ENCODE results near the gene EML2. TPM values are rescaled to one million over a fixed set of nuclear protein-coding genes. Genes with fewer than 3 reads are reported as not detected.

EML2 gene, protein sequence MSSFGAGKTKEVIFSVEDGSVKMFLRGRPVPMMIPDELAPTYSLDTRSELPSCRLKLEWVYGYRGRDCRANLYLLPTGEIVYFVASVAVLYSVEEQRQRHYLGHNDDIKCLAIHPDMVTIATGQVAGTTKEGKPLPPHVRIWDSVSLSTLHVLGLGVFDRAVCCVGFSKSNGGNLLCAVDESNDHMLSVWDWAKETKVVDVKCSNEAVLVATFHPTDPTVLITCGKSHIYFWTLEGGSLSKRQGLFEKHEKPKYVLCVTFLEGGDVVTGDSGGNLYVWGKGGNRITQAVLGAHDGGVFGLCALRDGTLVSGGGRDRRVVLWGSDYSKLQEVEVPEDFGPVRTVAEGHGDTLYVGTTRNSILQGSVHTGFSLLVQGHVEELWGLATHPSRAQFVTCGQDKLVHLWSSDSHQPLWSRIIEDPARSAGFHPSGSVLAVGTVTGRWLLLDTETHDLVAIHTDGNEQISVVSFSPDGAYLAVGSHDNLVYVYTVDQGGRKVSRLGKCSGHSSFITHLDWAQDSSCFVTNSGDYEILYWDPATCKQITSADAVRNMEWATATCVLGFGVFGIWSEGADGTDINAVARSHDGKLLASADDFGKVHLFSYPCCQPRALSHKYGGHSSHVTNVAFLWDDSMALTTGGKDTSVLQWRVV
- total RNA-seq, result 55.1 TPM

DNA sequence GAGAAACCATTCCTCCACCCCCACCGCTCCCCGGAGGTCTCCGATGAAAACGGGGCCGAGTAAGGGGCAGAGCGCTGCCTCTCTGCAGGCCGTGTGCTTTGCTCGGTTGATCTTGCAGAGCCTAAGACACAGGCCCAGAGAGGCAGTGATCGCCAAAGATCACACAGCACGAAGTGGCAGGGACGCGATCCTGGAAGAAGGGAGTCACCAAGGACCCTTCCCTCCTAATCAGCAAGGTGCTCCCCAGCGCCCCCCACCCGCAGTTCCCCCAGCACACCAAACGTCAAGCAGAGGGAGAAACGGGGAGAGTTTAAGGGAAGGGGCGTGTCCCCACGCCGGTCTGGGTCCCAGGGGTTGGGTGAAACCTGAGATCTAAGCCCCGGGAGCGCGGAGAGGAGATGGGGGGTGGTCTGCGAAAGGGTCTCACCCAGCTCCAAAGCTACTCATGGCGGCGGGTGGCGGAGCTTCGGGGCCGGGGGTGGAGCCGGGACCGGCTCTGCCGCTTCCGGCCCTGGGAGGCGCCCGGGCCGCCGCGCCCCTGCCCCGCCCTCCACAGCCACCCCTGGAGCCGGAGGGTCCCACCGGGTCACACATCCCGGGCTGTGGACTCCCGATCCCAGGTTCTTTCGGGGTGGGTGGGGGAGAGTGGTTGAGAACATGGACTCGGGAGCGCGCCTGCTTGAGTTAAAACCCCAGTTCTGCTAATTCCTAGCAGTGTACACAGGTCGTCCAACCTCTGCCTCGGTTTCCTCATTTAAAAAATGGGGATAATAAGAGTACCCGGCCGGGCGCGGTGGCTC, at the start of gene EML2:
Gene EML2, minus strand, starts transcription at position 468 of the 800 bp plus-strand sequence. Its CDS starts 21 bp downstream, at position 447.

DNA sequence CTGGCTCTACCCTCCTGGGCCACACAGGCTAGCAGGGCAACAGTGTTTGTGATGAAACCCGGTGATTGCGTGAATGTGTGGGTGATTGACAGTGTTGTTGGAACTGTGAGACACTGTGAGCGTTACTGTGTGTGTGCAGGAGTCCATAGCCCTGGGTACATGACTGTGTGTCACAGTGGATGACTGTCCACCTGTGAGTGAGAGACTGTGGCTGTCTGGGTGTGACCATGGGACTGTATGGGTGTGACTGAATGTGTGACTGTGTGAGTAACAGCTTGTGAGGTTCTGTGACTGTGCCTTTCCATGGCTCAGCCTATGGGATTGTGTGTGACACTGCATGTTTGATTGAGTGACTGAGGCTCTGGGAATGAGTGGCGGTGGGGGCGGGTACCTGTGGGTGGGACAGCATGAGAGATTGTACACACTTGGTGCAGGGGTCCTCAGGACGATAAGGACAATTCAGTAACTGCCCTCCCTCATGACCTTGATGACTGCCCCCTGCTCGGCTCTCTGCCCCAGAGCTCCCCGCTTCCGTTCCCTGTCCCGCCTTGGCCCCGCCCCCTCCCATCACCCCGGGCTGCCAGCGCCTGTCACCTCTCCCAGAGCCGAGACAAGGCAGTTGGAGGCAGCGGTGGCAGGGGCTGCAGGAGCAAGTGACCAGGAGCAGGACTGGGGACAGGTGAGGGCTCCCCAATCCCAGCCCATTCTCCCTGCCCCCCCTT, 28.6 kb upstream of the EML2 start, which contains the start of gene GIPR:
Gene GIPR, plus strand, starts transcription at position 602 of the 722 bp plus-strand sequence. CDS start 1,300 bp downstream, outside the sequence.

DNA sequence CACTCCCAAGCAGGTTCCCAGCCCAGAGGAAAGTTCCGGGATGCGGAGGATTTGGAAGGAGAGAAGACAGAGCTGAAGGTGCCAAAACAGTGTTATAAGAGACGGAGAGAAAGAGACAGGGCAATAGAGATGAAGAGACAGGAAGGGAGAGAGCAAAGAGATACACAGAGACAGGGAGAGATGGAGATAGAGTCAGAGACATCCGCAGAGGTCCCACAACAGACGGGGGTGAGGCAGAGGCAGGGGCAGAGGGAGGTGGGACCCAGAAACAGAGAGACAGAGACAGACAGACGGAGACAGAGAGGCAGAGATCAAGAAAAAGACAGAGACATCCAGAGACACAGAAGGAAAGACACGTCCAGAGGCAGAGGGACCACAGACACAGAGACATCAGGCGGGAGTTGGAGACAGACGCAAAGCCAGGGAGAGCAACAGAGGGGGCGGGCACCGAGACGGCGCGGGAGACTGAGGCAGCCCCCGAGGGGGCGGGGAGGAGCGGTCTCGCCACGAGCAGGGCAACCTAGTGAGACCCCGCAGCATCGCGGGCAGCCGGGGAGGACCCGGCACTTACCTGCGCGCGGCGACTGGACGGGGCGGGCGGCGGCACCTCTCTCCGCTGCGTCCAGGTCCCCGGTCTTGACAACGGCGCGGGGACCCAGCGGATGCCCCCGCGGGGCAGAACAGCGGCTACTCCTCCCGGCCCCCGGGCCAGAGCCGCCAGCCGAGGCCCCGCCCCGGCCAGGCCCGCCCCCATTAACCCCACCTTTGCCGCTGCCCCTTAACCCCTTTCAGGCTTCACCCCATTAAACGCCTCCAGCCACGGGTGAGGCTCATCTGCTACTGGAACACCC, 37.4 kb downstream of the EML2 start, which contains the start of gene GPR4:
Gene GPR4, minus strand, starts transcription at position 689 of the 851 bp plus-strand sequence. CDS start 10,346 bp downstream, outside the sequence.

DNA sequence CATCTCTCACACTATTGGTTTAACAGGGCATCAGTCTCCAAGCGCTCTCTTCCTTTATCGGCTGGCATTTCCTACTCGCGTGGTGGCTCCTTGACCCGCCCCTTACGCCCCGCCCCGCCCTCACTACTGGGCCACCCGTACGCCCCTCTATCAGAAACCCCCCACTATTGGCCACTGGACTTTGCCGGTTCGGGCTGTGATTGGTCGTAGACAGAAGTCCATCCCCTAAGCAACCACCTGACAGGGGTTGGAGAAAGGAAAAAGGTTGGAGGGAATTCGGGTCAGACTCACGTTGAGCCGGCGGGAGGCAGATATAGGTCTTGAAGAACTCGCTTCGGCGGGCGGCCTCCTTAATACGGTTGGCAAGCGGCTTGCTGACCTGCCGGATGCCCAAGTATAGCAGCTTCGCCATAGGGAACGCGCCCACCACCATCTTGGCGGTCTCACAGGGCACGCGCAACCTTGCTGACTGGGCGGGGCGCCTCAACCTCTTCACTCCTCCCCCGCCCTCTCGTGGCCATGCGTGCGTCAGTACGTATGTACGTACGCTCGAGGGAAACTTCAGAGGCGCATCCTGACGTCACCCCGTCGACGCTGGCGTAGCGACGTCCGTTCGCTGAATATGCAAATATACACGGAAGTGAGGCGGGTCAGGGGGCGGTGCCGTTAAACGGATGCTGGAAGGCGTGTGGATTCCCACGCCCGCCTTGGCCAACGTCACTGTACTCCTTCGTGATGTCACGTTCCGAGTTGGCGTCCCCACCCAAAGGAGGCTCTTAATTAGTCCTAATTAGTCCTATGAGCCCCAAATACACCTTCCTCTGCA, 54.7 kb downstream of the EML2 start, which contains the start of gene OPA3:
Gene OPA3, minus strand, starts transcription at position 471 of the 826 bp plus-strand sequence. Its CDS starts 38 bp downstream, at position 433.

Small RNA genes within 50 kb of the gene (small RNA-seq; reads per million reads assigned to genes)
- gene MIR642A (ENCODE audit: low replicate concordance), result not detected
- not detected for gene RN7SL836P (ENCODE audit: low replicate concordance)

Other genes with a start within 250 kb of the EML2 start
- 0.31 TPM for gene PPP1R13L, start 234.3 kb downstream of the EML2 start, total RNA-seq
- 3.8 TPM for gene POLR1G, start 232.8 kb downstream of the EML2 start, total RNA-seq
- gene ERCC1, start 215.5 kb downstream of the EML2 start, total RNA-seq, result 64.8 TPM
- gene FOSB, start 171.4 kb downstream of the EML2 start, total RNA-seq, result 1.3 TPM
- 68.5 TPM for gene RTN2, start 142.3 kb downstream of the EML2 start, total RNA-seq
- gene PPM1N, start 141.0 kb downstream of the EML2 start, total RNA-seq, result 0.94 TPM
- gene VASP, start 131.9 kb downstream of the EML2 start, total RNA-seq, result 7.8 TPM
- 2.2 TPM for gene OPA3, start 54.6 kb downstream of the EML2 start, total RNA-seq
- gene GPR4, start 37.2 kb downstream of the EML2 start, total RNA-seq, result 0.31 TPM
- 0.31 TPM for gene GIPR, start 28.8 kb upstream of the EML2 start, total RNA-seq
- 84.5 TPM for gene SNRPD2, start 52.6 kb upstream of the EML2 start, total RNA-seq
- gene QPCTL, start 53.3 kb upstream of the EML2 start, total RNA-seq, result 4.7 TPM
- gene FBXO46, start 91.5 kb upstream of the EML2 start, total RNA-seq, result 14.7 TPM
- not detected for gene MEIOSIN, start 94.0 kb upstream of the EML2 start, total RNA-seq
- 0.63 TPM for gene SIX5, start 129.9 kb upstream of the EML2 start, total RNA-seq
- 36.0 TPM for gene DMPK, start 143.1 kb upstream of the EML2 start, total RNA-seq
- 85.8 TPM for gene DMWD, start 153.4 kb upstream of the EML2 start, total RNA-seq
- gene RSPH6A, start 175.9 kb upstream of the EML2 start, total RNA-seq, result 0.31 TPM
- 33.5 TPM for gene SYMPK, start 223.8 kb upstream of the EML2 start, total RNA-seq
- gene FOXA3, start 224.9 kb upstream of the EML2 start, total RNA-seq, result not detected
- gene IRF2BP1, start 246.7 kb upstream of the EML2 start, total RNA-seq, result 28.8 TPM

All from parietal lobe (tissue), 2 donors.